ENCODE data around the gene JAZF1. TPM values are rescaled to one million over a fixed set of nuclear protein-coding genes. Genes with fewer than 3 reads are reported as not detected.

JAZF1 gene
- total and polyA plus RNA-seq, 2 of the 4 experiments (the other 2 are of a cell fraction): 8.4 to 10.5 TPM

DNA sequence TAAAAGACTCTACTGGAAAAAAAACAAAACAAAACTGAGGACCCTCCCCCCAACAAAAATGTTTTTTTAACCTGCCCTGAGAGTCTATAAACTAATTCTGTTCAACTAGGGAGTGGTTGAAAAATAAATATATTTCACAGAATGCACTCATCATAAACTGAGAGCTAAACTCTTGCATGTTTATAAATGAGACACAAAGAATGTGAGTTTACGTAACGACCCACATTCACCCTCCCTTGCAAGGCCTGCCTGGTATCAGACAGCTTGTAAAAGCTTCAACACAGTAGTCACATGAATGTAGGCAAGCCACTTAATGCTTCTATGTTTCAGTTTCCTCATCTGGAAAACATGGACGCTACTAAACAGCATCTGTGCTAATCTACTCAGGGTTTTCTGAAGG lies 50.3 kb downstream of the JAZF1 start:
- Histone ChIP-seq H3K9me3 (ENCODE audit: control insufficient read depth, insufficient read depth, low read length) (no peaks in the 10 kb centered on the region), H2AK5ac (ENCODE audit: low read depth, low read length) (no peak overlapping the region; the same call in 1 of the 2 replicates), H3K36me3 (ENCODE audit: control insufficient read depth, insufficient read depth, low read length) (no peaks in the 10 kb centered on the region), H2BK20ac (ENCODE audit: low read depth, low read length) (peak overlapping the region; percentile 64), H4K8ac (ENCODE audit: low read depth in 2 of 2, low read length in 2 of 2) (peak overlapping the region in 1 of 2 experiments; percentile 77; a peak in 2 of 4 replicates), H3K56ac (ENCODE audit: extremely low read depth, insufficient read depth, low read length) (no peak overlapping the region), H3K23ac (ENCODE audit: low read depth, low read length) (0 out of 2 replicates have a peak overlapping the region, but pooled peaks have one; percentile 14), H3K9ac (ENCODE audit: low read depth, low read length) (no peak overlapping the region), H3K79me1 (ENCODE audit: low read depth in 1 of 2, low read length in 2 of 2) (peaks cover 23 to 69% of the 10 kb centered on the region in 2 experiments), H3K27ac (ENCODE audit: insufficient read depth, low read length) (peak overlapping the region; percentile 51; the same call in 1 of the 2 replicates), H3K18ac (ENCODE audit: low read depth, low read length) (peak overlapping the region; percentile 75), H2BK15ac (ENCODE audit: low read depth, low read length) (peak overlapping the region; percentile 50; the same call in 2 of the 3 replicates), H2AK9ac (replicated peaks; ENCODE audit: low read depth, low read length, poor library complexity) (peak overlapping the region; percentile 38), H2BK120ac (ENCODE audit: low read depth, low read length) (peak overlapping the region; percentile 42), H4K91ac (ENCODE audit: insufficient read depth, low read depth, low read length) (peak overlapping the region; percentile 61; the same call in 1 of the 2 replicates), H3K9me1 (ENCODE audit: insufficient read depth, low read length) (peaks cover 15% of the 10 kb centered on the region), H4K5ac (ENCODE audit: low read depth, low read length) (peak overlapping the region; percentile 28; the same call in 1 of the 2 replicates), H3K4me2 (ENCODE audit: low read depth, low read length) (peak overlapping the region; percentile 38; the same call in 1 of the 2 replicates), H3K4me1 (ENCODE audit: control insufficient read depth, insufficient read depth, low read length) (peaks cover 18% of the 10 kb centered on the region), H3K14ac (replicated peaks; ENCODE audit: low read depth, low read length) (0 out of 2 replicates have a peak overlapping the region, but pooled peaks have one; percentile 19), H4K20me1 (ENCODE audit: insufficient read depth, low read length) (peaks cover 12% of the 10 kb centered on the region; the same call in 1 of the 2 replicates), H3K4me3 (ENCODE audit: insufficient read depth, low read depth, low read length) (no peak overlapping the region), H2BK5ac (ENCODE audit: low read depth, low read length, poor library complexity, severe bottlenecking) (peak overlapping the region; percentile 26), H2AFZ (replicated peaks; ENCODE audit: low read length, poor library complexity) (peak overlapping the region; percentile 37), H3K27me3 (ENCODE audit: control insufficient read depth, insufficient read depth, low read length) (no peaks in the 10 kb centered on the region), H3K4ac (ENCODE audit: low read depth, low read length) (peak overlapping the region; percentile 59)
- dilution Hi-C loops (cut with HindIII; ENCODE audit: low sequenced_read_pairs, unreplicated experiment) (no loop called here), in situ Hi-C loops (cut with MboI; ENCODE audit: low sequenced_read_pairs) (no loop called here), intact Hi-C loops (cut with micrococcal nuclease) (loop anchor here (1.0 kb wide), 1 partner anchor 24 kb away; no protein-coding TSS in a partner anchor)
- TF ChIP-seq, protein P1, sequence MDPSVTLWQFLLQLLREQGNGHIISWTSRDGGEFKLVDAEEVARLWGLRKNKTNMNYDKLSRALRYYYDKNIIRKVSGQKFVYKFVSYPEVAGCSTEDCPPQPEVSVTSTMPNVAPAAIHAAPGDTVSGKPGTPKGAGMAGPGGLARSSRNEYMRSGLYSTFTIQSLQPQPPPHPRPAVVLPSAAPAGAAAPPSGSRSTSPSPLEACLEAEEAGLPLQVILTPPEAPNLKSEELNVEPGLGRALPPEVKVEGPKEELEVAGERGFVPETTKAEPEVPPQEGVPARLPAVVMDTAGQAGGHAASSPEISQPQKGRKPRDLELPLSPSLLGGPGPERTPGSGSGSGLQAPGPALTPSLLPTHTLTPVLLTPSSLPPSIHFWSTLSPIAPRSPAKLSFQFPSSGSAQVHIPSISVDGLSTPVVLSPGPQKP (IDR thresholded peaks at IDR 0.05; ENCODE audit: borderline replicate concordance, low read depth, low read length): no peak
- TF ChIP-seq MAZ (IDR thresholded peaks at IDR 0.05; ENCODE audit: borderline replicate concordance, low read depth, low read length) (0 out of 2 replicates have a peak, but pooled peaks have one; percentile 11), POLR2A (IDR thresholded peaks at IDR 0.05; ENCODE audit: low read depth, low read length) (no peak), RFX5 (IDR thresholded peaks at IDR 0.05; ENCODE audit: low read depth, low read length) (no peak), NFE2L2 (IDR thresholded peaks at IDR 0.05; ENCODE audit: low read depth, low read length) (no peak), BHLHE40 (IDR thresholded peaks at IDR 0.05; ENCODE audit: low read depth, low read length) (peak; percentile 60; the same call in 1 of the 2 replicates), CEBPB (IDR thresholded peaks at IDR 0.05; ENCODE audit: low read depth, low read length) (peak; percentile 78), SMC3 (IDR thresholded peaks at IDR 0.05; ENCODE audit: low read depth, low read length) (no peak), MXI1 (IDR thresholded peaks at IDR 0.05; ENCODE audit: borderline replicate concordance, low read depth, low read length) (no peak), FOS (IDR thresholded peaks at IDR 0.05; ENCODE audit: low read depth, low read length) (no peak)
- TF ChIP-seq, protein P2, sequence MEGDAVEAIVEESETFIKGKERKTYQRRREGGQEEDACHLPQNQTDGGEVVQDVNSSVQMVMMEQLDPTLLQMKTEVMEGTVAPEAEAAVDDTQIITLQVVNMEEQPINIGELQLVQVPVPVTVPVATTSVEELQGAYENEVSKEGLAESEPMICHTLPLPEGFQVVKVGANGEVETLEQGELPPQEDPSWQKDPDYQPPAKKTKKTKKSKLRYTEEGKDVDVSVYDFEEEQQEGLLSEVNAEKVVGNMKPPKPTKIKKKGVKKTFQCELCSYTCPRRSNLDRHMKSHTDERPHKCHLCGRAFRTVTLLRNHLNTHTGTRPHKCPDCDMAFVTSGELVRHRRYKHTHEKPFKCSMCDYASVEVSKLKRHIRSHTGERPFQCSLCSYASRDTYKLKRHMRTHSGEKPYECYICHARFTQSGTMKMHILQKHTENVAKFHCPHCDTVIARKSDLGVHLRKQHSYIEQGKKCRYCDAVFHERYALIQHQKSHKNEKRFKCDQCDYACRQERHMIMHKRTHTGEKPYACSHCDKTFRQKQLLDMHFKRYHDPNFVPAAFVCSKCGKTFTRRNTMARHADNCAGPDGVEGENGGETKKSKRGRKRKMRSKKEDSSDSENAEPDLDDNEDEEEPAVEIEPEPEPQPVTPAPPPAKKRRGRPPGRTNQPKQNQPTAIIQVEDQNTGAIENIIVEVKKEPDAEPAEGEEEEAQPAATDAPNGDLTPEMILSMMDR (conservative IDR thresholded peaks at IDR 0.05; ENCODE audit: low read depth, low read length): no peak
- ChIA-PET CTCF (interaction anchor here (0.8 to 0.9 kb wide), 2 partner anchors 37 to 54 kb away, joined by 3 read pairs; no protein-coding TSS in a partner anchor), POLR2A (ENCODE audit: unreplicated experiment) (interaction anchor here (0.6 kb wide), 1 partner anchor 169 kb away, joined by 4 read pairs; no protein-coding TSS in a partner anchor)
- WGBS, 2 experiments (ENCODE audit: extremely low coverage in 2 of 2, insufficient read length in 1 of 2): no CpG with 5 or more reads among the region's 3 CpGs
- BruUV-seq (replicated peaks): no TSS peak
- peak; percentile 87 for ATAC-seq (ENCODE audit: low read depth)
- peak; percentile 95 for DNase-seq

Data from IMR-90 (cell line).